Measurements from ENCODE around the gene PAPPA. TPM values are rescaled to one million over a fixed set of nuclear protein-coding genes. Genes with fewer than 3 reads are reported as not detected.

Gene PAPPA
- total RNA-seq, 4 donors from 2014 or later, result 0.29 to 17.1 (median 2.4) TPM

DNA sequence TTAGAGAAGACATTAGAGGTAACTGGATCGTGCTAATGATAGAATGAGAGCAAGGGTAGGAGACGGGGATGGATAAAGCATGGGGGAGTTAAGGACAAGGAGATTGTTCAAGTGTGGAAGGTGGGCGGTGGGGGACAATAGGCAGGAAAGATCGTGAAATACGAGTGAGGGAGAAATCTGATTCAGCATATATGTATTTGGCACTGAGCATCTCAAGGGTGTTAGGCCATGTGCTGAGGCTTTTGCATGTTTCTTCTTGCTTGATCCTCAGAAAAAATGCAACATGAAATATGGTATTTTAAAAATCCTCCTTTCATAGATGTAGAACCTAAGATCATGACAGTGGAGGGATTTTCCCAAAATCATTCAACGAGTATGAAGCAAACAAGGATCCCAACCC, 240.5 kb downstream of the PAPPA start:
- TF ChIP-seq, protein P1, sequence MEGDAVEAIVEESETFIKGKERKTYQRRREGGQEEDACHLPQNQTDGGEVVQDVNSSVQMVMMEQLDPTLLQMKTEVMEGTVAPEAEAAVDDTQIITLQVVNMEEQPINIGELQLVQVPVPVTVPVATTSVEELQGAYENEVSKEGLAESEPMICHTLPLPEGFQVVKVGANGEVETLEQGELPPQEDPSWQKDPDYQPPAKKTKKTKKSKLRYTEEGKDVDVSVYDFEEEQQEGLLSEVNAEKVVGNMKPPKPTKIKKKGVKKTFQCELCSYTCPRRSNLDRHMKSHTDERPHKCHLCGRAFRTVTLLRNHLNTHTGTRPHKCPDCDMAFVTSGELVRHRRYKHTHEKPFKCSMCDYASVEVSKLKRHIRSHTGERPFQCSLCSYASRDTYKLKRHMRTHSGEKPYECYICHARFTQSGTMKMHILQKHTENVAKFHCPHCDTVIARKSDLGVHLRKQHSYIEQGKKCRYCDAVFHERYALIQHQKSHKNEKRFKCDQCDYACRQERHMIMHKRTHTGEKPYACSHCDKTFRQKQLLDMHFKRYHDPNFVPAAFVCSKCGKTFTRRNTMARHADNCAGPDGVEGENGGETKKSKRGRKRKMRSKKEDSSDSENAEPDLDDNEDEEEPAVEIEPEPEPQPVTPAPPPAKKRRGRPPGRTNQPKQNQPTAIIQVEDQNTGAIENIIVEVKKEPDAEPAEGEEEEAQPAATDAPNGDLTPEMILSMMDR (IDR thresholded peaks at IDR 0.05), result no peak
- no peak for TF ChIP-seq POLR2A (IDR thresholded peaks at IDR 0.05)
- no peak for DNase-seq
- H3K4me1 ChIP-seq, result no peaks in the 10 kb centered on the region
- H3K4me3 ChIP-seq, result no peak overlapping the region
- no peaks in the 10 kb centered on the region for H3K9me3 ChIP-seq
- no peak overlapping the region for H3K27ac ChIP-seq
- intact Hi-C loops (cut with DNase I; ENCODE audit: low total_unique reads), result no loop called here
- H3K27me3 ChIP-seq, result no peaks in the 10 kb centered on the region
- H3K36me3 ChIP-seq, result no peaks in the 10 kb centered on the region

GRCh38 chr9:116394894-116395698, 241.5 kb downstream of the PAPPA start:
- intact Hi-C loops (cut with DNase I; ENCODE audit: low total_unique reads), result no loop called here
- TF ChIP-seq, protein P1 (IDR thresholded peaks at IDR 0.05), result no peak
- TF ChIP-seq POLR2A (IDR thresholded peaks at IDR 0.05), result no peak
- Histone ChIP-seq H3K27me3 (no peaks in the 10 kb centered on the region), H3K27ac (no peak overlapping the region), H3K36me3 (no peaks in the 10 kb centered on the region), H3K4me1 (no peaks in the 10 kb centered on the region), H3K9me3 (no peaks in the 10 kb centered on the region), H3K4me3 (no peak overlapping the region)
- no peak for DNase-seq

GRCh38 chr9:116395699-116396037, 242.1 kb downstream of the PAPPA start:
- no peaks in the 10 kb centered on the region for H3K36me3 ChIP-seq
- DNase-seq, result no peak
- TF ChIP-seq, protein P1 (IDR thresholded peaks at IDR 0.05), result no peak
- TF ChIP-seq POLR2A (IDR thresholded peaks at IDR 0.05), result no peak
- no peaks in the 10 kb centered on the region for H3K4me1 ChIP-seq
- H3K27ac ChIP-seq, result no peak overlapping the region
- intact Hi-C loops (cut with DNase I; ENCODE audit: low total_unique reads), result no loop called here
- no peaks in the 10 kb centered on the region for H3K27me3 ChIP-seq
- H3K4me3 ChIP-seq, result no peak overlapping the region
- no peaks in the 10 kb centered on the region for H3K9me3 ChIP-seq

- Histone ChIP-seq H3K36me3 (no peaks in the 10 kb centered on the region), H3K9me3 (no peaks in the 10 kb centered on the region), H3K4me3 (no peak overlapping the region), H3K27ac (no peak overlapping the region), H3K4me1 (no peaks in the 10 kb centered on the region), H3K27me3 (no peaks in the 10 kb centered on the region)
- no peak for DNase-seq
- intact Hi-C loops (cut with DNase I; ENCODE audit: low total_unique reads), result no loop called here
- TF ChIP-seq, protein P1 (IDR thresholded peaks at IDR 0.05), result no peak
- TF ChIP-seq POLR2A (IDR thresholded peaks at IDR 0.05), result no peak
Observed at GRCh38 chr9:116403171-116403570, 249.6 kb downstream of the PAPPA start.

DNA sequence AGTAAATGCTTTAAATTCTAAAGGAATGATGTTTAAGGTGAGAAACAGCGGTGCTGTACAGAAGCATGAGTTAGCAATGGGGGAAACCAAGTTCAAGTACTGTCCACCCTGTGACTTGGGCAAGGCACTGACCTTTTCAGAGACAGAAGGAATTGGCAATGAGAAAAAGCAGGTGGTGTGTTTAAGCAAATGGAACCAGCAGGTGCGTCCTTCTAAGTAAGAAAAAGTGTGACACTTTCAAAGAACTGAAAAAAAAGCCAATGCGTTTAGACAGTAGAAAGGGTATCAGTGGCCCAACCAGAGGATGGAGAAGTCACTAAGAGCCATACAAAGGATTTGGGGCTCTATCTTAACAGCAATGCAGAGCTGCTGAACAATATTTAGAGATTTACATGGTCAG, 250.6 kb downstream of the PAPPA start:
- H3K27ac ChIP-seq, result no peak overlapping the region
- no peak for DNase-seq
- H3K4me1 ChIP-seq, result no peaks in the 10 kb centered on the region
- no peaks in the 10 kb centered on the region for H3K36me3 ChIP-seq
- no peak for TF ChIP-seq POLR2A (IDR thresholded peaks at IDR 0.05)
- TF ChIP-seq, protein P1 (IDR thresholded peaks at IDR 0.05), result no peak
- H3K4me3 ChIP-seq, result no peak overlapping the region
- H3K27me3 ChIP-seq, result no peaks in the 10 kb centered on the region
- intact Hi-C loops (cut with DNase I; ENCODE audit: low total_unique reads), result no loop called here
- H3K9me3 ChIP-seq, result no peaks in the 10 kb centered on the region

Measured in uterus (tissue), 4 donors.